SK-N-SH treated with all-trans-retinoic acid at 6 μM for 48 hours (cell line): ENCODE results near the gene STAG1.
"Not testable (repeated sequence)": the region's sequence is repeated elsewhere in the genome, so short reads cannot be mapped to it uniquely, and the experiment has no call there.

Experiments
- ATAC-seq: fragments of 200-7000 bp; cut with Tn5 transposase; 3 replicates; pipeline ENCODE4 v1.9.1; 2020; ENCODE audit warnings: mild to moderate bottlenecking, moderate library complexity
- ARNTL ChIP-seq: fragments of 450-650 bp; formaldehyde crosslinking; IDR thresholded peaks from 2 replicates; pipeline ENCODE4 v1.5.0; 2020; ENCODE audit warnings: low read depth, mild to moderate bottlenecking, moderate library complexity, borderline replicate concordance
- CREB5 ChIP-seq: fragments of 250-450 bp; sonication (Bioruptor Pico); IDR thresholded peaks from 2 replicates; pipeline ENCODE4 v1.5.1; 2020; ENCODE audit warnings: low read depth, mild to moderate bottlenecking, moderate library complexity
- CSDC2 ChIP-seq: fragments of 250-450 bp; sonication (Bioruptor Pico); IDR thresholded peaks from 2 replicates; pipeline ENCODE4 v1.5.0; 2020; ENCODE audit warnings: mild to moderate bottlenecking, moderate library complexity
- ESRRG ChIP-seq: fragments of 250-450 bp; sonication (Bioruptor Pico); IDR thresholded peaks from 2 replicates; pipeline ENCODE4 v1.6.1; 2021; ENCODE audit warnings: mild to moderate bottlenecking
- GLIS3 ChIP-seq: fragments of 250-450 bp; sonication (Bioruptor Pico); IDR thresholded peaks from 2 replicates; pipeline ENCODE4 v1.5.0; 2020; ENCODE audit warnings: mild to moderate bottlenecking, moderate library complexity
- ISL1 ChIP-seq: fragments of 250-450 bp; sonication (Bioruptor Pico); IDR thresholded peaks from 2 replicates; pipeline ENCODE4 v2.1.2; 2022; ENCODE audit warnings: mild to moderate bottlenecking, moderate library complexity
- OSR1 ChIP-seq: fragments of 250-450 bp; sonication (Bioruptor Pico); IDR thresholded peaks from 2 replicates; pipeline ENCODE4 v1.8.0; 2022; ENCODE audit warnings: moderate library complexity, mild to moderate bottlenecking, inconsistent platforms
- PATZ1 ChIP-seq: fragments of 250-450 bp; sonication (Bioruptor Pico); IDR thresholded peaks from 2 replicates; pipeline ENCODE4 v1.8.0; 2020; ENCODE audit warnings: mild to moderate bottlenecking, moderate library complexity, borderline replicate concordance
- PPARA ChIP-seq: fragments of 250-450 bp; sonication (Bioruptor Pico); IDR thresholded peaks from 2 replicates; pipeline ENCODE4 v1.5.0; 2020; ENCODE audit warnings: mild to moderate bottlenecking, borderline replicate concordance
- SNAI2 ChIP-seq: fragments of 250-450 bp; sonication (Bioruptor Pico); IDR thresholded peaks from 2 replicates; pipeline ENCODE4 v1.5.0; 2020; ENCODE audit warnings: mild to moderate bottlenecking, moderate library complexity
- TCF4 ChIP-seq: fragments of 250-450 bp; sonication (Bioruptor Pico); IDR thresholded peaks from 2 replicates; pipeline ENCODE4 v1.8.0; 2021; ENCODE audit warnings: mild to moderate bottlenecking, moderate library complexity, borderline replicate concordance
- TOX ChIP-seq: fragments of 250-450 bp; sonication (Bioruptor Pico); IDR thresholded peaks from 2 replicates; pipeline ENCODE4 v1.8.0; 2021; ENCODE audit warnings: mild to moderate bottlenecking, moderate library complexity, borderline replicate concordance
- TSHZ2 ChIP-seq: fragments of 250-450 bp; sonication (Bioruptor Pico); IDR thresholded peaks from 2 replicates; pipeline ENCODE4 v1.5.0; 2020; ENCODE audit warnings: mild to moderate bottlenecking, moderate library complexity
- ZC3H10 ChIP-seq: fragments of 250-450 bp; sonication (Bioruptor Pico); IDR thresholded peaks from 2 replicates; pipeline ENCODE4 v1.5.1; 2021; ENCODE audit warnings: mild to moderate bottlenecking, moderate library complexity
- ZFP3 ChIP-seq: fragments of 250-450 bp; sonication (Bioruptor Pico); IDR thresholded peaks from 2 replicates; pipeline ENCODE4 v1.5.0; 2020; ENCODE audit warnings: mild to moderate bottlenecking, moderate library complexity
- ZFP30 ChIP-seq: fragments of 450-650 bp; formaldehyde crosslinking; IDR thresholded peaks from 2 replicates; pipeline ENCODE4 v1.5.0; 2022; ENCODE audit warnings: mild to moderate bottlenecking, moderate library complexity
- ZNF565 ChIP-seq: fragments of 450-650 bp; formaldehyde crosslinking; conservative IDR thresholded peaks from 2 replicates; pipeline ENCODE4 v1.5.0; 2020; ENCODE audit warnings: low read depth, mild to moderate bottlenecking, moderate library complexity
- ZNF70 ChIP-seq: fragments of 450-650 bp; formaldehyde crosslinking; IDR thresholded peaks from 2 replicates; pipeline ENCODE4 v1.5.0; 2020; ENCODE audit warnings: mild to moderate bottlenecking, moderate library complexity
- ZNF8 ChIP-seq: fragments of 450-650 bp; formaldehyde crosslinking; IDR thresholded peaks from 2 replicates; pipeline ENCODE4 v1.5.0; 2020; ENCODE audit warnings: mild to moderate bottlenecking, moderate library complexity
- TF ChIP-seq, protein P1 (sequence below): fragments of 250-450 bp; sonication (Bioruptor Pico); IDR thresholded peaks from 2 replicates; pipeline ENCODE4 v1.8.0; 2021; ENCODE audit warnings: low read depth, mild to moderate bottlenecking, moderate library complexity, borderline replicate concordance
- TF ChIP-seq, protein P2 (sequence below): fragments of 250-450 bp; sonication (Bioruptor Pico); IDR thresholded peaks from 2 replicates; pipeline ENCODE4 v1.5.1; 2021; ENCODE audit warnings: mild to moderate bottlenecking, moderate library complexity

The STAG1 gene

DNA sequence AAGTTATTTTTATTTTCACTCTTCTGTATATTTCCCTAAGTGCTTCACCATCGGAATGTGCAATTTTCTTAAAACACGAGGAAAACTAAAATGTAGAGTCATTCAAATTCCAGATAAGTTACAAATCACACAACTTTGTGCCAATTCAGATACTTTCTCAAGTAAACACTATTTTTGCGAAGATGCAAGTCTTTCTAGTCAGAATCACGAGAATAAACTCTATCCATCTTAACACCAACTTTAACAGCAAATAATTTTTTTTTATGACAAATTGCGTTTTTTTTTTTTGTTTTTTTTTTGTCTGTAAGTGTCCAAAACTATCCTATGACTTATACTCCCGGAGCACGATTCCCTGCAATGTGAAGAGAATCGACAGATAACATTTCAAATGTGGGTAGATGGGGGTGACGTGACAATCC is 1.3 kb downstream of the STAG1 start:
- TF ChIP-seq PPARA (no peak), SNAI2 (no peak), PATZ1 (CRISPR knock-in tag) (no peak), CSDC2 (CRISPR knock-in tag) (no peak), ZNF8 (CRISPR knock-in tag) (no peak)

DNA sequence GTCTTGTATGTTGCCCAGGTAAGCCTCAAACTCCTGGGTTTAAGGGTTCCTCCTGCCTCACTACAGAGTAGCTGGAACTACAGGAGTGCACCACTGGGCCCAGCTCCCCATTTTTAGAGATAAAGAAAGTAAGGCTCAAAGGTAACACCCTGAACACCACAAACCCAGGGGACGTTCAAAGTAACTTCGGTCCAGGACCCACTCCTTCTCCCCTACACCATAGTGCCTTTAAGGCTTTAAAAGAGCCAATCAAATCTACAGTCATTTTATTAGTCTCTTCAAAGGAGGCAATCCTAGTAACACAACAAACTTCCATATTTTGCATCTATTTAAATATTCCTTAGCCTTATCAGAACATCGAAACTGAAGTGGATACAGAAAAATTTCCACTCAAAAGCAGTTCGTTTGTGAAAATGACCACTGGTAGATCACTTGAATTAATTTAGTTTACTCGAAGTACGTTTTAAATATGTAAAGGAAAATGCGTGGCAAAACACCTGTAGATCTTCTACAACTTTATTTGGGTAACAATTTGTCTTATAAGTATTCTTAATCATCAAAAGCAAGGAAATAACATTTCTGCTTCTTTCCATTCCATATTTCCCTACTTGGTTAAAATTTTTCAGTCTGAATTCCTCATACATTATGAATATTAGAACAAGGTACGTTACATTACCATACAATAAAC is 1.8 kb downstream of the STAG1 start:
- ATAC-seq = no peak
- TF ChIP-seq PPARA (no peak), ISL1 (CRISPR knock-in tag) (no peak), ZC3H10 (CRISPR knock-in tag) (no peak), TOX (CRISPR knock-in tag) (no peak), PATZ1 (CRISPR knock-in tag) (no peak), OSR1 (CRISPR knock-in tag) (no peak), ZFP30 (CRISPR knock-in tag) (no peak), ESRRG (CRISPR knock-in tag) (no peak), ZFP3 (CRISPR knock-in tag) (no peak), ZNF70 (CRISPR knock-in tag) (no peak), TCF4 (CRISPR knock-in tag) (no peak), CREB5 (CRISPR knock-in tag) (no peak), CSDC2 (CRISPR knock-in tag) (no peak), ARNTL (no peak), TSHZ2 (no peak), ZNF565 (CRISPR knock-in tag) (no peak), GLIS3 (no peak)
- TF ChIP-seq, protein P1, sequence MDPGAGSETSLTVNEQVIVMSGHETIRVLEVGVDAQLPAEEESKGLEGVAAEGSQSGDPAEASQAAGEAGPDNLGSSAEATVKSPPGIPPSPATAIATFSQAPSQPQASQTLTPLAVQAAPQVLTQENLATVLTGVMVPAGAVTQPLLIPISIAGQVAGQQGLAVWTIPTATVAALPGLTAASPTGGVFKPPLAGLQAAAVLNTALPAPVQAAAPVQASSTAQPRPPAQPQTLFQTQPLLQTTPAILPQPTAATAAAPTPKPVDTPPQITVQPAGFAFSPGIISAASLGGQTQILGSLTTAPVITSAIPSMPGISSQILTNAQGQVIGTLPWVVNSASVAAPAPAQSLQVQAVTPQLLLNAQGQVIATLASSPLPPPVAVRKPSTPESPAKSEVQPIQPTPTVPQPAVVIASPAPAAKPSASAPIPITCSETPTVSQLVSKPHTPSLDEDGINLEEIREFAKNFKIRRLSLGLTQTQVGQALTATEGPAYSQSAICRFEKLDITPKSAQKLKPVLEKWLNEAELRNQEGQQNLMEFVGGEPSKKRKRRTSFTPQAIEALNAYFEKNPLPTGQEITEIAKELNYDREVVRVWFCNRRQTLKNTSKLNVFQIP (CRISPR knock-in tag) = no peak
- TF ChIP-seq, protein P2, sequence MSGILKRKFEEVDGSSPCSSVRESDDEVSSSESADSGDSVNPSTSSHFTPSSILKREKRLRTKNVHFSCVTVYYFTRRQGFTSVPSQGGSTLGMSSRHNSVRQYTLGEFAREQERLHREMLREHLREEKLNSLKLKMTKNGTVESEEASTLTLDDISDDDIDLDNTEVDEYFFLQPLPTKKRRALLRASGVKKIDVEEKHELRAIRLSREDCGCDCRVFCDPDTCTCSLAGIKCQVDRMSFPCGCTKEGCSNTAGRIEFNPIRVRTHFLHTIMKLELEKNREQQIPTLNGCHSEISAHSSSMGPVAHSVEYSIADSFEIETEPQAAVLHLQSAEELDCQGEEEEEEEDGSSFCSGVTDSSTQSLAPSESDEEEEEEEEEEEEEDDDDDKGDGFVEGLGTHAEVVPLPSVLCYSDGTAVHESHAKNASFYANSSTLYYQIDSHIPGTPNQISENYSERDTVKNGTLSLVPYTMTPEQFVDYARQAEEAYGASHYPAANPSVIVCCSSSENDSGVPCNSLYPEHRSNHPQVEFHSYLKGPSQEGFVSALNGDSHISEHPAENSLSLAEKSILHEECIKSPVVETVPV (CRISPR knock-in tag) = no peak

More for the DNA sequence above, 1.3 kb downstream of the STAG1 start:
- no peak for ATAC-seq

DNA sequence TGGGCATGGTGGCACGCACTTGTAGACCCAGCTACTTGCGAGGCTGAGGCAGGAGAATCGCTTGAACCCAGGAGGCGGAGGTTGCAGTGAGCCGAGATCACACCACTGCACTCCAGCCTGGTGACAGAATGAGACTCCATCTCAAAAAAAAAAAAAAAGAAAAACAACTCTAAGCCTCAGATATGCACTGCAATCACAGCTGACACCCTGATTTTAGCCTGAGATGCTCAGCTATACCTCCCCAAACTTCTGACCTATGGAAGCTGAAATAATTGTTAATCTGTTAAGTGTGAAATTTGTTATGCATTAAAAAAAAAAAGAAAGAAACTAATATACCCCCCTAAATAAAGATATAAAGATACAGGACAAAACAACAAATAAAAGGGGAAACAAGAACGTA is 2.6 kb downstream of the STAG1 start:
- ATAC-seq = not testable (repeated sequence)
